Measurements from ENCODE around the gene NOD2.

The NOD2 gene

GRCh38 chr16:50717494-50717893 lies 24.1 kb downstream of the NOD2 start:
- no peak for DNase-seq (ENCODE audit: low read depth in 2 of 2)

GRCh38 chr16:50718061-50718760 lies 24.8 kb downstream of the NOD2 start:
- DNase-seq (ENCODE audit: low read depth in 2 of 2), result no peak

- DNase-seq (ENCODE audit: low read depth in 2 of 2), result no peak
These were observed 25.5 kb downstream of the NOD2 start for GRCh38 chr16:50718761-50719400.

- no peak for DNase-seq (ENCODE audit: low read depth in 2 of 2)
These were observed 26.3 kb downstream of the NOD2 start for GRCh38 chr16:50719401-50720337.

- DNase-seq (ENCODE audit: low read depth in 2 of 2), result no peak
These were observed 28.4 kb downstream of the NOD2 start for GRCh38 chr16:50721549-50722404.

- DNase-seq (ENCODE audit: low read depth in 2 of 2), result no peak
These were observed 29.0 kb downstream of the NOD2 start for GRCh38 chr16:50722405-50722737.

GRCh38 chr16:50722960-50723359 lies 29.6 kb downstream of the NOD2 start:
- DNase-seq (ENCODE audit: low read depth in 2 of 2), result no peak

GRCh38 chr16:50724306-50724705 lies 30.9 kb downstream of the NOD2 start:
- DNase-seq (ENCODE audit: low read depth in 2 of 2), result no peak

- DNase-seq (ENCODE audit: low read depth in 2 of 2), result no peak
These were observed 38.0 kb downstream of the NOD2 start for GRCh38 chr16:50731130-50731988.

GRCh38 chr16:50731989-50732832 lies 38.8 kb downstream of the NOD2 start:
- DNase-seq (ENCODE audit: low read depth in 2 of 2), result no peak

- no peak for DNase-seq (ENCODE audit: low read depth in 2 of 2)
These were observed 40.1 kb downstream of the NOD2 start for GRCh38 chr16:50733468-50733867.

GRCh38 chr16:50735629-50736122 lies 42.3 kb downstream of the NOD2 start:
- no peak for DNase-seq (ENCODE audit: low read depth in 2 of 2)

GRCh38 chr16:50736448-50736847 lies 43.0 kb downstream of the NOD2 start:
- DNase-seq (ENCODE audit: low read depth in 2 of 2), result no peak

- DNase-seq (ENCODE audit: low read depth in 2 of 2), result no peak
These were observed 44.1 kb downstream of the NOD2 start for GRCh38 chr16:50737420-50737959.

- no peak for DNase-seq (ENCODE audit: low read depth in 2 of 2)
These were observed 45.6 kb downstream of the NOD2 start for GRCh38 chr16:50739031-50739430.

- DNase-seq (ENCODE audit: low read depth in 2 of 2), result no peak
These were observed 47.3 kb downstream of the NOD2 start for GRCh38 chr16:50740736-50741135.

GRCh38 chr16:50741225-50741780 lies 47.9 kb downstream of the NOD2 start:
- no peak for DNase-seq (ENCODE audit: low read depth in 2 of 2)

GRCh38 chr16:50741781-50742575 lies 48.6 kb downstream of the NOD2 start, which contains the start of gene CYLD:
Gene CYLD, plus strand, starts transcription at chr16:50742086. Its CDS starts 7,613 bp downstream, at chr16:50749699.
- DNase-seq (ENCODE audit: low read depth in 2 of 2), result peak; percentile 97 to 98
